DOHH2 (cell line): ENCODE results near the gene TMOD2.

Experiments
- H3F3A ChIP-seq: fragments of 200-600 bp; sonication (generic), shearing (Covaris generic); 2 replicates; pipeline ENCODE4 v1.6.0; 2016; ENCODE audit warnings: antibody characterized with exemption, mild to moderate bottlenecking; ENCODE audit not compliant: control insufficient read depth, insufficient read depth
- H3K27ac ChIP-seq: fragments of 200-600 bp; sonication (generic); 2 replicates; pipeline ENCODE4 v1.5.1; 2014; ENCODE audit warnings: low read depth, mild to moderate bottlenecking, low read length, moderate library complexity
- H3K27me3 ChIP-seq: fragments of 200-600 bp; sonication (generic); 2 replicates; pipeline ENCODE4 v1.6.1; 2014; ENCODE audit warnings: mild to moderate bottlenecking, low read length, mixed read lengths; ENCODE audit not compliant: control insufficient read depth
- H3K36me3 ChIP-seq: fragments of 200-600 bp; sonication (generic); 2 replicates; pipeline ENCODE4 v1.6.1; 2014; ENCODE audit warnings: mild to moderate bottlenecking, low read length, moderate library complexity, mixed read lengths; ENCODE audit not compliant: control insufficient read depth
- H3K4me1 ChIP-seq: fragments of 200-600 bp; sonication (generic); 2 replicates; pipeline ENCODE4 v1.6.1; 2014; ENCODE audit warnings: mild to moderate bottlenecking, low read length, mixed read lengths; ENCODE audit not compliant: control insufficient read depth
- H3K4me2 ChIP-seq: fragments of 200-600 bp; sonication (generic); 2 replicates; pipeline ENCODE4 v1.6.0; 2014; ENCODE audit warnings: mild to moderate bottlenecking, low read length, moderate library complexity
- H3K4me3 ChIP-seq: fragments of 200-600 bp; sonication (generic); 2 replicates; pipeline ENCODE4 v1.5.1; 2014; ENCODE audit warnings: mild to moderate bottlenecking, low read length, mixed read lengths
- H3K79me2 ChIP-seq: fragments of 200-600 bp; sonication (generic); 2 replicates; pipeline ENCODE4 v1.6.1; 2014; ENCODE audit warnings: mild to moderate bottlenecking, low read length, mixed read lengths; ENCODE audit not compliant: control insufficient read depth
- H3K9me2 ChIP-seq: fragments of 200-600 bp; sonication (generic); replicated peaks from 2 replicates; pipeline ENCODE4 v1.6.1; 2014; ENCODE audit warnings: mild to moderate bottlenecking, low read length, mixed read lengths; ENCODE audit not compliant: control insufficient read depth
- H3K9me3 ChIP-seq: fragments of 200-600 bp; sonication (generic); 2 replicates; pipeline ENCODE4 v1.6.1; 2014; ENCODE audit warnings: antibody characterized with exemption, low read length, mixed read lengths; ENCODE audit not compliant: control insufficient read depth, insufficient read depth
- H4K20me1 ChIP-seq: fragments of 200-600 bp; sonication (generic); 2 replicates; pipeline ENCODE4 v1.6.0; 2014; ENCODE audit warnings: low read depth, mild to moderate bottlenecking, antibody characterized with exemption, low read length, moderate library complexity; ENCODE audit not compliant: control insufficient read depth, insufficient read depth
- EZH2phosphoT487 ChIP-seq: fragments of 200-600 bp; sonication (generic); IDR thresholded peaks from 2 replicates; pipeline ENCODE4 v1.6.1; 2017; ENCODE audit warnings: borderline replicate concordance, mild to moderate bottlenecking, antibody characterized with exemption, low read length, moderate library complexity, mixed read lengths
- TF ChIP-seq, protein P1 (sequence below): fragments of 200-600 bp; sonication (generic); IDR thresholded peaks from one replicate; pipeline ENCODE4 v1.5.1; 2014; ENCODE audit warnings: antibody characterized with exemption, mild to moderate bottlenecking, low read depth, low read length; ENCODE audit not compliant: poor library complexity, severe bottlenecking

The TMOD2 gene

GRCh38 chr15:51793521-51794305 is 42.3 kb downstream of the TMOD2 start:
- no peaks in the 10 kb centered on the region for H3K4me1 ChIP-seq
- H3K27ac ChIP-seq: no peak overlapping the region
- no peaks in the 10 kb centered on the region for H3K9me3 ChIP-seq
- TF ChIP-seq, protein P1, sequence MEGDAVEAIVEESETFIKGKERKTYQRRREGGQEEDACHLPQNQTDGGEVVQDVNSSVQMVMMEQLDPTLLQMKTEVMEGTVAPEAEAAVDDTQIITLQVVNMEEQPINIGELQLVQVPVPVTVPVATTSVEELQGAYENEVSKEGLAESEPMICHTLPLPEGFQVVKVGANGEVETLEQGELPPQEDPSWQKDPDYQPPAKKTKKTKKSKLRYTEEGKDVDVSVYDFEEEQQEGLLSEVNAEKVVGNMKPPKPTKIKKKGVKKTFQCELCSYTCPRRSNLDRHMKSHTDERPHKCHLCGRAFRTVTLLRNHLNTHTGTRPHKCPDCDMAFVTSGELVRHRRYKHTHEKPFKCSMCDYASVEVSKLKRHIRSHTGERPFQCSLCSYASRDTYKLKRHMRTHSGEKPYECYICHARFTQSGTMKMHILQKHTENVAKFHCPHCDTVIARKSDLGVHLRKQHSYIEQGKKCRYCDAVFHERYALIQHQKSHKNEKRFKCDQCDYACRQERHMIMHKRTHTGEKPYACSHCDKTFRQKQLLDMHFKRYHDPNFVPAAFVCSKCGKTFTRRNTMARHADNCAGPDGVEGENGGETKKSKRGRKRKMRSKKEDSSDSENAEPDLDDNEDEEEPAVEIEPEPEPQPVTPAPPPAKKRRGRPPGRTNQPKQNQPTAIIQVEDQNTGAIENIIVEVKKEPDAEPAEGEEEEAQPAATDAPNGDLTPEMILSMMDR: no peak
- TF ChIP-seq EZH2phosphoT487: no peak
- no peak overlapping the region for H3K4me3 ChIP-seq
- no peaks in the 10 kb centered on the region for H3K9me2 ChIP-seq
- H4K20me1 ChIP-seq: no peaks in the 10 kb centered on the region
- no peaks in the 10 kb centered on the region for H3F3A ChIP-seq
- H3K79me2 ChIP-seq: no peaks in the 10 kb centered on the region
- H3K27me3 ChIP-seq: no peaks in the 10 kb centered on the region
- H3K4me2 ChIP-seq: no peak overlapping the region
- no peaks in the 10 kb centered on the region for H3K36me3 ChIP-seq

DNA sequence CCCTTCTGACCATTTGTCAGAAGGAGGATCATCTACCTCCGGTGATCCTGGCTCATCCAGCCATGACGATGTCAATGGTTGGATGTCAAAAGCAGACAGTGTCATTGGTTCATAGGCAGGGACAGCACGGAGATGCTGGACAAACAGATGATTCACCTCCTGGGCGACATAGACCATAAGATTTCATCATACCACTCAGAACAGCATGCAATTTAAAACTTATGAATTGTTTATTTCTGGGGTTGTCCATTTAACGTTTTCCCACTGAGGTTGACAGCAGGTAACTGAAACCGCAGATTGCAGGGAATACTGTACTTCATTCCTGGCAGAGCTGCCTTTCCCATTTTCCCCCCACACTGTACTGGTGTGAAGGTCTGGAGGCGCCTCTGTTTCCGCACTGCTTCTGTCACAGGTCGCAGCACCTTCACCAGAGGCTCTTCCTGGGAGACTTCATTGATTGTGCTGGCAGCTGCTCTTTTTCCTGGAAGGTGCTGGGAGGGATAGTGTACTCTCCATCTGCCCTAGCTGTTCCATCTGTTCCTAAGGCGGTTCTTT is 45.5 kb downstream of the TMOD2 start:
- H3K36me3 ChIP-seq: no peaks in the 10 kb centered on the region
- H4K20me1 ChIP-seq: no peaks in the 10 kb centered on the region
- no peaks in the 10 kb centered on the region for H3K27me3 ChIP-seq
- H3K27ac ChIP-seq: no peak overlapping the region
- no peak overlapping the region for H3K4me3 ChIP-seq
- peaks cover 6% of the 10 kb centered on the region for H3K4me1 ChIP-seq
- H3K4me2 ChIP-seq: no peak overlapping the region
- H3K79me2 ChIP-seq: no peaks in the 10 kb centered on the region
- no peaks in the 10 kb centered on the region for H3K9me3 ChIP-seq
- no peaks in the 10 kb centered on the region for H3F3A ChIP-seq
- no peaks in the 10 kb centered on the region for H3K9me2 ChIP-seq
- no peak for TF ChIP-seq EZH2phosphoT487
- TF ChIP-seq, protein P1: no peak

DNA sequence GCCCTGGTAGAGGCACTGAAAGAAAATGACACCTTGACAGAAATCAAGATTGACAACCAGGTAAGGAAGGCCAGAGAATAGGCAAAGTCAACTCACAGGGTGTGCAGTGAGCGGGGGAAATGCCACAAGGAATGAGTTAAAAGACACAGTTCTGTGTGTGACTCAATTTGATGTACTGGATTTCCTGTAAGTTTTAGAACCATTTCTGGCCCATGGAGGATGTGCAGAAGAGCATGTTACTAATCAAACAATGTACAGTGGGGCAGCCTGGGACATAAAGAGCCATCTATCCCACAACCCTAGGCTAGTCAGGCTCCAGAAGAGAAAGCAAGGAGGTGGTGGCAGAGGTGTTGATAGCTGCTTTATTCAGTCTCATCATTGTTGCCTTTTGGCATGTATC is 46.9 kb downstream of the TMOD2 start:
- no peaks in the 10 kb centered on the region for H4K20me1 ChIP-seq
- H3K27ac ChIP-seq: no peak overlapping the region
- H3K4me3 ChIP-seq: no peak overlapping the region
- no peaks in the 10 kb centered on the region for H3K36me3 ChIP-seq
- H3K9me2 ChIP-seq: no peaks in the 10 kb centered on the region
- no peaks in the 10 kb centered on the region for H3K27me3 ChIP-seq
- no peak overlapping the region for H3K4me2 ChIP-seq
- TF ChIP-seq EZH2phosphoT487: no peak
- TF ChIP-seq, protein P1: no peak
- peaks cover 10% of the 10 kb centered on the region for H3K4me1 ChIP-seq
- no peaks in the 10 kb centered on the region for H3K79me2 ChIP-seq
- no peaks in the 10 kb centered on the region for H3F3A ChIP-seq
- H3K9me3 ChIP-seq: no peaks in the 10 kb centered on the region
